Measurements from ENCODE around the gene RPS19BP1.

- TF ChIP-seq POLR2A (IDR thresholded peaks at IDR 0.05) (no peak), CTCF (IDR thresholded peaks at IDR 0.05) (no peak)
Observed at GRCh38 chr22:39480557-39480956, 52.0 kb downstream of the RPS19BP1 start.
